ENCODE data around the gene BBS4.

The BBS4 gene

DNA sequence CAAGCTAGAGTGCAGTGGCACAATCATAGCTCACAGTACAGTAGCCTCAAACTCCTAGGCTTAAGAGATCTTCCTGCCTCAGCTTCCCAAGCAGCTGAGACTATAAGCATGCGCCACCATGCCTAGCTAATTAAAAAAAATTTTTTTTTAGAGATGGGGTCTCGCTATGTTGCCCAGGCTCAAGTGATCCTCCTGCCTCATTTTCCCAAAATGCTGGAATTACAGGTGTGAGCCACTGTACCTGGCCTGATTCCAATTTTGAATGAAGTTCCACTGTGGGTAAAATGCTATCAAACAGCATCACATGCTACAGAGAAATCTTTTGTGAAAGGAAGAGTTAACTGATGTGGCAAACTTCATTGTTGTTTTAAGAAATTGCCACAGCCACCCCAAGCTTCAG is 80.0 kb downstream of the BBS4 start:
- H2BK15ac ChIP-seq (ENCODE audit: low read length), result no peak overlapping the region
- H3K79me1 ChIP-seq (ENCODE audit: low read depth, low read length), result no peaks in the 10 kb centered on the region
- no peak overlapping the region for H2BK5ac ChIP-seq (ENCODE audit: low read length)
- H3K23ac ChIP-seq (ENCODE audit: low read depth, low read length, poor library complexity), result no peak overlapping the region
- no peak overlapping the region for H3K27ac ChIP-seq (replicated peaks; ENCODE audit: low read length)
- H3K9ac ChIP-seq (ENCODE audit: low read depth, low read length, poor library complexity), result no peak overlapping the region
- no peak overlapping the region for H3K18ac ChIP-seq (ENCODE audit: low read length)
- H3K27me3 ChIP-seq (ENCODE audit: control insufficient read depth in 3 of 3, insufficient read depth in 3 of 3, low read depth in 1 of 3, low read length in 3 of 3), result no peaks in the 10 kb centered on the region
- H3K14ac ChIP-seq (ENCODE audit: low read length), result no peak overlapping the region
- whole genome bisulfite sequencing, 2 donors (ENCODE audit: extremely low coverage in 2 of 2, insufficient read length in 2 of 2, insufficient replicate concordance in 1 of 2), result no CpG with 5 or more reads among the region's 2 CpGs
- H2BK12ac ChIP-seq (ENCODE audit: low read length), result no peak overlapping the region
- H2BK120ac ChIP-seq (ENCODE audit: low read depth, low read length), result no peak overlapping the region
- H2AFZ ChIP-seq (ENCODE audit: low read length), result no peak overlapping the region
- no peaks in the 10 kb centered on the region for H3K4me1 ChIP-seq (ENCODE audit: control insufficient read depth in 2 of 2, insufficient read depth in 1 of 2, low read depth in 1 of 2, low read length in 2 of 2)
- H4K91ac ChIP-seq (ENCODE audit: low read depth, low read length, poor library complexity), result no peak overlapping the region
- no peak overlapping the region for H3K4ac ChIP-seq (ENCODE audit: low read length)
- no peak overlapping the region for H4K8ac ChIP-seq (ENCODE audit: low read depth, low read length)
- peaks cover 3 to 27% of the 10 kb centered on the region in 2 donors for H3K9me3 ChIP-seq (replicated peaks in 1 of 2; ENCODE audit: control insufficient read depth in 2 of 2, insufficient read depth in 1 of 2, low read depth in 1 of 2, low read length in 2 of 2)
- peaks cover 12 to 76% of the 10 kb centered on the region in 2 donors for H3K36me3 ChIP-seq (replicated peaks in 1 of 2; ENCODE audit: control insufficient read depth in 2 of 2, insufficient read depth in 2 of 2, low read length in 2 of 2)
- no peak overlapping the region for H3K4me2 ChIP-seq (ENCODE audit: insufficient read depth, low read length, poor library complexity, severe bottlenecking)
- H3K4me3 ChIP-seq (ENCODE audit: low read length in 2 of 2), result no peak overlapping the region
- DNase-seq (ENCODE audit: low spot score), result no peak
- no peak overlapping the region for H2AK5ac ChIP-seq (ENCODE audit: low read depth, low read length)

DNA sequence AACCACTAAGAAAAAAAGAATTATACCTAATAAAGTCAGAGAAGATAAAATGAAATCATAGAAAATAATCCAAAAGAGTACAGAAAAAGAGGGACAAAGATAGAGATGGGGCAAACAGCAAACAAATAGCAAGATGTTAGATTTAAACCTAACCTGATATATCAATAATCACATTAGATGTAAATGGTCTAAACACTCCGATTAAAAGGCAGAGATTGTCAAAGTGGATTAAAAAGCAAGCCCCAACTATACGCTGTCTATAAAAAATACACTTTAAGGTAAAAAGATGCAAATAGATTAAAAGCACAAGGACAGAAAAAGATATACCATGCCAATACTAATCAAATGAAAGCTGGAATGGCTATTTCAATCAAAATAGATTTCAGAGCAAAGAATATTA is 80.8 kb downstream of the BBS4 start:
- H3K36me3 ChIP-seq (replicated peaks in 1 of 2; ENCODE audit: control insufficient read depth in 2 of 2, insufficient read depth in 2 of 2, low read length in 2 of 2), result peaks cover 10 to 82% of the 10 kb centered on the region in 2 donors
- no peak overlapping the region for H3K14ac ChIP-seq (ENCODE audit: low read length)
- peaks cover 3 to 27% of the 10 kb centered on the region in 2 donors for H3K9me3 ChIP-seq (replicated peaks in 1 of 2; ENCODE audit: control insufficient read depth in 2 of 2, insufficient read depth in 1 of 2, low read depth in 1 of 2, low read length in 2 of 2)
- H3K4ac ChIP-seq (ENCODE audit: low read length), result no peak overlapping the region
- WGBS, 2 donors (ENCODE audit: extremely low coverage in 2 of 2, insufficient read length in 2 of 2, insufficient replicate concordance in 1 of 2), result no CpG with 5 or more reads among the region's 2 CpGs
- no peak overlapping the region for H4K8ac ChIP-seq (ENCODE audit: low read depth, low read length)
- H4K91ac ChIP-seq (ENCODE audit: low read depth, low read length, poor library complexity), result no peak overlapping the region
- H3K23ac ChIP-seq (ENCODE audit: low read depth, low read length, poor library complexity), result no peak overlapping the region
- no peak overlapping the region for H3K27ac ChIP-seq (replicated peaks; ENCODE audit: low read length)
- H3K4me2 ChIP-seq (ENCODE audit: insufficient read depth, low read length, poor library complexity, severe bottlenecking), result no peak overlapping the region
- no peak overlapping the region for H2BK12ac ChIP-seq (ENCODE audit: low read length)
- H2BK15ac ChIP-seq (ENCODE audit: low read length), result no peak overlapping the region
- H2BK5ac ChIP-seq (ENCODE audit: low read length), result no peak overlapping the region
- no peak for DNase-seq (ENCODE audit: low spot score)
- H2AK5ac ChIP-seq (ENCODE audit: low read depth, low read length), result no peak overlapping the region
- no peaks in the 10 kb centered on the region for H3K79me1 ChIP-seq (ENCODE audit: low read depth, low read length)
- no peaks in the 10 kb centered on the region for H3K4me1 ChIP-seq (ENCODE audit: control insufficient read depth in 2 of 2, insufficient read depth in 1 of 2, low read depth in 1 of 2, low read length in 2 of 2)
- H3K9ac ChIP-seq (ENCODE audit: low read depth, low read length, poor library complexity), result no peak overlapping the region
- H3K18ac ChIP-seq (ENCODE audit: low read length), result no peak overlapping the region
- no peak overlapping the region for H2BK120ac ChIP-seq (ENCODE audit: low read depth, low read length)
- no peak overlapping the region for H2AFZ ChIP-seq (ENCODE audit: low read length)
- no peaks in the 10 kb centered on the region for H3K27me3 ChIP-seq (ENCODE audit: control insufficient read depth in 3 of 3, insufficient read depth in 3 of 3, low read depth in 1 of 3, low read length in 3 of 3)
- H3K4me3 ChIP-seq (ENCODE audit: low read length in 2 of 2), result no peak overlapping the region

DNA sequence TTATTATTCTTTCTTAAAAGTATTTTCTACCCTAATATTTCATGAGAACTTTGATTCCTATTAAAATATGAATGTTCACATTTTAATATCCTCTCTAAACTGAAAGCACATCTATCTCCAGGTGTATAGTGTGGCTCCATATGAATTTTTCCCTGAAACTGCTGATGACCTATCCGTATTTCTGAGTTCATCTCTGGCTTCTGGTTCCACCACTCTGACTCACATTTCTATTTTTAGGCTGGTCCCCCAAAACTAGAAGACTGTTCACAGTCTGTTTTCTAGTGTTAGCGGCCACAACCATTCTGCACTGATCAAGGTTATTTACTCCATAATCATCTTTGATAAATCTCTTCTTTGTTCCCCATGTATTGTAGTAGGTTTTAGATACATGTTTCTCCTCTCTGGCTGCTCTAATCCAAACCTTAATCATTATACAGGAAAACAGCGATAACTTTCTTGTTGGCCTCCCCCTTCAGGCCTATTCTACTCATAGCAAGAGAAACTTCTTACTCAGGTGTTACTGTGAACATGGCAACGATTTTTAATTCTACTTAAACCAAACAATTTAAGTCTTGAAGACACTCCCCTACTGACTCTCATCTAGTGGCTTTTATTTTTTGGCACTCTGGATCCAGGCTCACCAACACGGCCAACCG is 84.8 kb downstream of the BBS4 start:
- Histone ChIP-seq H2BK15ac (ENCODE audit: low read length) (no peak overlapping the region), H3K14ac (ENCODE audit: low read length) (no peak overlapping the region), H2AFZ (ENCODE audit: low read length) (no peak overlapping the region), H3K27ac (replicated peaks; ENCODE audit: low read length) (no peak overlapping the region), H3K4me3 (ENCODE audit: low read length in 2 of 2) (no peak overlapping the region), H3K27me3 (ENCODE audit: control insufficient read depth in 3 of 3, insufficient read depth in 3 of 3, low read depth in 1 of 3, low read length in 3 of 3) (no peaks in the 10 kb centered on the region), H3K36me3 (replicated peaks in 1 of 2; ENCODE audit: control insufficient read depth in 2 of 2, insufficient read depth in 2 of 2, low read length in 2 of 2) (peaks cover 9 to 95% of the 10 kb centered on the region in 2 donors), H2BK5ac (ENCODE audit: low read length) (no peak overlapping the region), H3K9me3 (replicated peaks in 1 of 2; ENCODE audit: control insufficient read depth in 2 of 2, insufficient read depth in 1 of 2, low read depth in 1 of 2, low read length in 2 of 2) (peaks cover 3 to 27% of the 10 kb centered on the region in 2 donors), H2BK120ac (ENCODE audit: low read depth, low read length) (no peak overlapping the region), H3K23ac (ENCODE audit: low read depth, low read length, poor library complexity) (no peak overlapping the region), H2BK12ac (ENCODE audit: low read length) (no peak overlapping the region), H3K79me1 (ENCODE audit: low read depth, low read length) (no peaks in the 10 kb centered on the region), H3K4ac (ENCODE audit: low read length) (no peak overlapping the region), H3K9ac (ENCODE audit: low read depth, low read length, poor library complexity) (no peak overlapping the region), H3K4me1 (ENCODE audit: control insufficient read depth in 2 of 2, insufficient read depth in 1 of 2, low read depth in 1 of 2, low read length in 2 of 2) (no peaks in the 10 kb centered on the region), H2AK5ac (ENCODE audit: low read depth, low read length) (no peak overlapping the region), H3K18ac (ENCODE audit: low read length) (no peak overlapping the region), H3K4me2 (ENCODE audit: insufficient read depth, low read length, poor library complexity, severe bottlenecking) (no peak overlapping the region), H4K8ac (ENCODE audit: low read depth, low read length) (no peak overlapping the region), H4K91ac (ENCODE audit: low read depth, low read length, poor library complexity) (no peak overlapping the region)
- no peak for DNase-seq (ENCODE audit: low spot score)
- WGBS, 2 donors (ENCODE audit: extremely low coverage in 2 of 2, insufficient read length in 2 of 2, insufficient replicate concordance in 1 of 2), result no CpG with 5 or more reads among the region's 6 CpGs

DNA sequence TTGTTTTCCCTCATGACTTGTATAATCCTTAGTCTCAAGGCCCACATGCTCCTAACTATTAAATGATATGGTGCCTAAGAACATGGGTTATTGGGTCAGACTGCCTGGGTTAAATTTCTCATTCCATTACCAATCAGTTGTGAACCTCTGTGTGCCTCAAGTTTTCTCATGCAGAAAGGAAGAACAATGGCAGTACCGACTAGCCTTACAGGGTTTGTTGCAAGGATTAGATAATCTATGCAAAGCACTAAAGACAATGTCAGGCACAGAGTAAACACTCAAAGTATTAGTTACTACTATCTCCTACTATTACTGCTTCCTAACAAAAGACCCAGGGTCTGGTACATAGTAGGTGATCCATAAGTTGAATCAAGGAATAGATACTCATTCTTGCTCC is 85.3 kb downstream of the BBS4 start:
- Histone ChIP-seq H3K18ac (ENCODE audit: low read length) (no peak overlapping the region), H4K8ac (ENCODE audit: low read depth, low read length) (no peak overlapping the region), H3K27me3 (ENCODE audit: control insufficient read depth in 3 of 3, insufficient read depth in 3 of 3, low read depth in 1 of 3, low read length in 3 of 3) (no peaks in the 10 kb centered on the region), H3K9ac (ENCODE audit: low read depth, low read length, poor library complexity) (no peak overlapping the region), H3K4me1 (ENCODE audit: control insufficient read depth in 2 of 2, insufficient read depth in 1 of 2, low read depth in 1 of 2, low read length in 2 of 2) (no peaks in the 10 kb centered on the region), H2BK15ac (ENCODE audit: low read length) (no peak overlapping the region), H4K91ac (ENCODE audit: low read depth, low read length, poor library complexity) (no peak overlapping the region), H3K4ac (ENCODE audit: low read length) (no peak overlapping the region), H3K23ac (ENCODE audit: low read depth, low read length, poor library complexity) (no peak overlapping the region), H3K79me1 (ENCODE audit: low read depth, low read length) (no peaks in the 10 kb centered on the region), H3K4me3 (ENCODE audit: low read length in 2 of 2) (no peak overlapping the region), H2AK5ac (ENCODE audit: low read depth, low read length) (no peak overlapping the region), H2BK120ac (ENCODE audit: low read depth, low read length) (no peak overlapping the region), H2AFZ (ENCODE audit: low read length) (no peak overlapping the region), H3K36me3 (replicated peaks in 1 of 2; ENCODE audit: control insufficient read depth in 2 of 2, insufficient read depth in 2 of 2, low read length in 2 of 2) (peaks cover 9 to 92% of the 10 kb centered on the region in 2 donors), H3K4me2 (ENCODE audit: insufficient read depth, low read length, poor library complexity, severe bottlenecking) (no peak overlapping the region), H2BK5ac (ENCODE audit: low read length) (no peak overlapping the region), H2BK12ac (ENCODE audit: low read length) (no peak overlapping the region), H3K9me3 (replicated peaks in 1 of 2; ENCODE audit: control insufficient read depth in 2 of 2, insufficient read depth in 1 of 2, low read depth in 1 of 2, low read length in 2 of 2) (peaks cover 3 to 25% of the 10 kb centered on the region in 2 donors), H3K27ac (replicated peaks; ENCODE audit: low read length) (no peak overlapping the region), H3K14ac (ENCODE audit: low read length) (no peak overlapping the region)
- DNase-seq (ENCODE audit: low spot score), result no peak
- no CpG with 5 or more reads among the region's 1 CpG for WGBS, 2 donors (ENCODE audit: extremely low coverage in 2 of 2, insufficient read length in 2 of 2, insufficient replicate concordance in 1 of 2)

All from neuronal stem cell (in vitro differentiated cells).